GM12865 (cell line): ENCODE results near the gene UST.
"Not testable (repeated sequence)": the region's sequence is repeated elsewhere in the genome, so short reads cannot be mapped to it uniquely, and the experiment has no call there.

Experiments
- DNase-seq: peaks from one replicate; pipeline ENCODE4 v3.0.0; 2010; ENCODE audit warnings: low read depth
- H3K4me3 ChIP-seq: 2 replicates; pipeline ENCODE4 v1.5.1; 2011; ENCODE audit warnings: mild to moderate bottlenecking, low read depth, low read length, control low read depth
- TF ChIP-seq, protein P1 (sequence below): IDR thresholded peaks from 2 replicates; pipeline ENCODE4 v1.5.1; 2011; ENCODE audit warnings: low read length, control low read depth, low read depth, inconsistent platforms; ENCODE audit not compliant: insufficient read depth; ENCODE audit errors: missing control alignments

Gene UST

DNA sequence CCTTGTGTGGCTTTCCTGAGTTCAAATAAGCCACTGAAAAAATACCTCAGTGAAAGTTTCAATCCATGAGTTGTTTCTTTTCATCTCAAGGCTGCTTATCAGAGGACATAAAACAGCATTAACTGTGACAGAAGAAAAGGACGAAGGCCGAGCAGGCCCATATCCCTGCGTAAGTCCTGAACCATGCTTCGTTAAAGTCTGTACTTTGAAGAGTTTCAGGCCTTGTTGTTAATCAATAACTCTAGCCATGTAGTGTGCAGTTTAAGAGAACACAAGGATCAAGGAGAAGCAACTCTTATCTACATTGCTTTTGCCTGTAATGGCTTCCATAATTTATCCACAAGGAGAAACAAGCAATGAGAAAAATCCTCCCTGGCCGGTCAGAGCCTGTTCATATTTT lies 165.4 kb downstream of the UST start:
- TF ChIP-seq, protein P1, sequence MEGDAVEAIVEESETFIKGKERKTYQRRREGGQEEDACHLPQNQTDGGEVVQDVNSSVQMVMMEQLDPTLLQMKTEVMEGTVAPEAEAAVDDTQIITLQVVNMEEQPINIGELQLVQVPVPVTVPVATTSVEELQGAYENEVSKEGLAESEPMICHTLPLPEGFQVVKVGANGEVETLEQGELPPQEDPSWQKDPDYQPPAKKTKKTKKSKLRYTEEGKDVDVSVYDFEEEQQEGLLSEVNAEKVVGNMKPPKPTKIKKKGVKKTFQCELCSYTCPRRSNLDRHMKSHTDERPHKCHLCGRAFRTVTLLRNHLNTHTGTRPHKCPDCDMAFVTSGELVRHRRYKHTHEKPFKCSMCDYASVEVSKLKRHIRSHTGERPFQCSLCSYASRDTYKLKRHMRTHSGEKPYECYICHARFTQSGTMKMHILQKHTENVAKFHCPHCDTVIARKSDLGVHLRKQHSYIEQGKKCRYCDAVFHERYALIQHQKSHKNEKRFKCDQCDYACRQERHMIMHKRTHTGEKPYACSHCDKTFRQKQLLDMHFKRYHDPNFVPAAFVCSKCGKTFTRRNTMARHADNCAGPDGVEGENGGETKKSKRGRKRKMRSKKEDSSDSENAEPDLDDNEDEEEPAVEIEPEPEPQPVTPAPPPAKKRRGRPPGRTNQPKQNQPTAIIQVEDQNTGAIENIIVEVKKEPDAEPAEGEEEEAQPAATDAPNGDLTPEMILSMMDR = no peak
- DNase-seq = no peak
- no peak overlapping the region for H3K4me3 ChIP-seq

DNA sequence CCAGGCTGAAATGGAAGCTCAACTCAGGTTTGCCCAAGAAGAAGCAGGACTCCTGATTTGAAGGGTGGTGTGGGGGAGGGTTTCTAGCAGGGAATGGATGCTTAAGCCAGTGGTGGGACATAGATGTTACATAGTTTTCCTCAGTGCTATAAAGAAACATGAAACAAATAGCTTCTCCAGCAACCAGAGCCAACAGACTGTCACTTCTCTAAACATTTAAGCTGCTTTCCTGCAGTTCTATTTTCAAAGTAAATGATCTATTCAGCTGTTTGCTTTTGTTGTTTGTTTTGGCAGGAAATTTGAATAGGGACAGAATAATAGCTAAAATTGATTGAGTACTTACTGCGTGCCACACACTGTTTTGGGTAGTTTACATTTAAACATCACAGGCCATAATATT lies 169.0 kb downstream of the UST start:
- no peak for DNase-seq
- TF ChIP-seq, protein P1 = no peak

DNA sequence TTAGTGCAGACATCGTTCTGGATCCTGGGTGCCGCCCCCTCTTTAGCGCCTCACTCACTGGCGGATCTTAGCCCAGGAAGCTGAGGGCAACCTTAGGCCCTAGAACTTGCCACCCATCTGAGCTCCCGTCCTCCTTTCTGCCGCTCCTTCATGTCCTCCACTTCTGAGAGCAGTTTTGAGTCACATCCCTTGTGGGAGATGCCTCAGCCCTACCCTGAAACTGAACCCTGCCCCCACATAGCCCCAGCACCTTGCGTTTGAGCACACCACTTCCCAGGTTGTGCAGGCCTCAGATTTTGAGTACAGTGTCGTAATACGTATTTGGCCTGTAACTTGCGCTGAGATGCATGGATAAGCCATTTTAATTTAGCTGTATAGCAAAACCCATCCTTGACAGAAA lies 169.7 kb downstream of the UST start:
- H3K4me3 ChIP-seq, DNase-seq: not testable (repeated sequence)

More for the DNA sequence above, 169.0 kb downstream of the UST start:
- no peak overlapping the region for H3K4me3 ChIP-seq

DNA sequence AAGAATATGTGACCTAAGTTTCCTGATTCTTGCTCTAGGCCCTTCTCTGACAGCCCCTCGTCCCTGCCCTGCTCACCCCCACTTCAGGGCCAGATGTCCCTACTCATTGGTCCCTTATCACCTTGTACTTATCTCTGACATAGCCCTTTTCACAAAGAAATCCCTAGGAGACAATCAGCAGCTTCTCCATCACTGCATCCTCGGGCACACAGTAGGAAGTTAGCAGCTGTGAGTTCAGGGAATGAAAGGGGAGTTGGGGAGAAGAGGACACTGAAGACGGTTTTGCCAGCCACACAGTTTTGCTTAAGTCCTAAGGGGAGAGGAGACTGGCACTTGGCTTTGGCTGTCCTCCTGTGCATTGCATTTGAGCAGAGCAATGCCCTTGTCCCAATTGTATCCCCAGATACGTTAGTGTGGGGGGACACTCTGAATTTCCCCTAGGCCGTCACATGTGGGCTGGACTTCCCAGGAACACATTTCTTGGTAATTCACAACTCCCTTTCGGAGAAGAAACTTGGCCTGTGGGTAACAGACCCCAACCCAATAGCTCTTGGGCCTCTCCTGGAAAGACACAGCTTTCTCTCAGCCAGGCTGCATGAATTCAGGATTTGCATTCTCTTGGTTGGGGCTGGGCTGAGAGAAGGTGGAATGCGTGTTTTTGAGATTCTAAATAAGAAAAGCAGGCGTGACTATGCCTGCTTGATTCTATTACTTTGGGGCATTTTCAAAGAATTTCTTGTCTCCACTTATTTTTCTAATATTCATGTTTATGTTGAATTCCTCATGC lies 177.6 kb downstream of the UST start:
- no peak for DNase-seq
- H3K4me3 ChIP-seq = no peak overlapping the region
- TF ChIP-seq, protein P1 = no peak

DNA sequence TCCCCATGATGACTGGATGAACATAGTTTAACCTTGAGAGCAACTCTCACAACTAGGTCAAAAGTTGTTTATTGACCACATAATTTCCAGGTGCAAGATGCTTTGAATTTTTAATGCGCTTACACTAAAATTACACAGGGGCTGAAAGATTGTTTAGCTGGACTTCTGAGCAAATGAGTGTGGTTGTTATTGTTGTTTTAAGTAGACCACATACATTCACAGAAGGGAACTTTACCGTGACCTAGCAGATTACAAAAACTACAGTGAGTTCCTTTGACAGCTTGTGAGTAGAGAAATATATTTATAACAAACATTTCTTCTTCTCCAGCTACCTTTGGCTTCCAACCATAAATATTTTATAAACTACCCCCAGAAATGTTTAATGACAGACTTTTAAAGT lies 178.9 kb downstream of the UST start:
- no peak overlapping the region for H3K4me3 ChIP-seq
- DNase-seq = no peak
- TF ChIP-seq, protein P1 = no peak

DNA sequence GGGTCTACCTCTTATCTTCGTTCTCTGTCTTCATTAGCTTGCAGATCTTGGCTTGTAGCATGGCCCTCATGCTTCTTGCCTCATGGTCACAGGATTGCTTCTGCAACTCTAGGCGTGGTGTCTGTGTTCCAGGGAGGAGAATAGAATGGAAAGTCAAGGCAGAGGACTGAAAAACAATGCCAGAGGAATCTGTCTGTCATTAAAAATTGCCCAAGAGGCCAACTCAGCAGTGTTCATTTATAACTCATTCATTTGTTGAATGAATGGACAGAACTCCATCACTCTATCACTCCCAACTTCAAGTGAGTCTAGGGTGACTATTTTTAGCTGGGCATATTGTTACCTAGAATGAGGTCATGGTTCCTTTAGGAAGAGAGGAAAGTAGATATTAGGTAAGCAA lies 179.6 kb downstream of the UST start:
- no peak overlapping the region for H3K4me3 ChIP-seq
- TF ChIP-seq, protein P1 = no peak
- no peak for DNase-seq

DNA sequence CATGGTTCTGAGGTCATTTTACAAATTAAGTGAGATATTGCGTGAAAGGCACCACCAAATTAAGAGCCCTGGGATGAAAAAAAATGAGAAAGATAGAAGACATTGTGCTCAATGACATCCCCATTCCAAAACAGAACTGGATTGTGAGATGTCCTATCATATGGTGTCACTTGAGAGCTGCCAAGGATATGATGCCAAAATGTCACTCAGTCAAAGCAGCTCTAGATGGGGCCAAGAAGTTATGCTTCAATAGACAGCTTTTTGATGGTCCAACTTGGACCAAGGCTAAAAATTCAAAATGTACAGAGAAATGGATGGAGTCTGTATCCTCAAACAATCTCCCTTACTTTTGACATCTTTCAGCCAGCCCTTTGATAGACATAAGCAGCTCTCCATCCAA lies 180.8 kb downstream of the UST start:
- DNase-seq = no peak
- TF ChIP-seq, protein P1 = no peak
- no peak overlapping the region for H3K4me3 ChIP-seq

DNA sequence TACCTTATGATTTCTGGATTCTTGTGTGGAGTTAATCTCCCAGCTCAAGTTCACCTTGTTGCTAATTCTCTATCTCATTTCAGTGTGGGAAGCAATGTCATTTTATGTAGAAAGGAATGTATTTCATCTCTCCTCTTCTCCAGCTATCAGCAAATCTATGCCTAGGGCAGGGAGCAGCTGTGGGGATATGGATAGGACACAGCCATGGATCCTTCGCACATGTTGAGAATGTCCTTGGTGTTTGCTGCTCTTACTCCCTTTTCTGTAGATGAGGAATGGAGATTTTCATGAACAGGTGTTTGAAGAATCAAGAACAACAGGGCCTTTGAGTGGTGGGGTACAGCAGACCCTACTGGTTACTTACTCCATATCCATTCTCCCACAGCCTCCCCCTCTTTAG lies 182.0 kb downstream of the UST start:
- no peak for DNase-seq
- no peak overlapping the region for H3K4me3 ChIP-seq
- TF ChIP-seq, protein P1 = no peak
